ENCODE data around the gene ARHGEF28.

GRCh38 chr5:73825199-73825598 lies 199.2 kb downstream of the ARHGEF28 start:
- TF ChIP-seq POLR2A (IDR thresholded peaks at IDR 0.05; ENCODE audit: low read depth, low read length): no peak
- no peak for TF ChIP-seq CTCF (conservative IDR thresholded peaks at IDR 0.05; ENCODE audit: low read depth, low read length)
- no peak for TF ChIP-seq MXI1 (IDR thresholded peaks at IDR 0.05; ENCODE audit: borderline replicate concordance, low read depth, low read length)
- no peak for TF ChIP-seq SMC3 (IDR thresholded peaks at IDR 0.05; ENCODE audit: low read depth, low read length)
- TF ChIP-seq RAD21 (IDR thresholded peaks at IDR 0.05; ENCODE audit: low read length): no peak
- TF ChIP-seq RCOR1 (IDR thresholded peaks at IDR 0.05; ENCODE audit: insufficient replicate concordance, low read length): no peak
- TF ChIP-seq FOS (IDR thresholded peaks at IDR 0.05; ENCODE audit: low read depth, low read length): no peak
- no peak for TF ChIP-seq RFX5 (IDR thresholded peaks at IDR 0.05; ENCODE audit: low read depth, low read length)
- no peak for TF ChIP-seq USF2 (IDR thresholded peaks at IDR 0.05; ENCODE audit: low read depth, low read length)
- TF ChIP-seq BHLHE40 (IDR thresholded peaks at IDR 0.05; ENCODE audit: low read depth, low read length): no peak
- no peak for TF ChIP-seq MAFK (IDR thresholded peaks at IDR 0.05; ENCODE audit: low read depth, low read length)
- no peak for TF ChIP-seq NFE2L2 (IDR thresholded peaks at IDR 0.05; ENCODE audit: low read depth, low read length)
